Forelimb muscle (tissue), 1 donor: ENCODE results near the gene CES4A. TPM values are rescaled to one million over a fixed set of nuclear protein-coding genes. Genes with fewer than 3 reads are reported as not detected.
"Not testable (repeated sequence)": the region's sequence is repeated elsewhere in the genome, so short reads cannot be mapped to it uniquely, and the experiment has no call there.

Experiments
- DNase-seq: peaks from one replicate; pipeline ENCODE4 v3.0.0-alpha.2; 2013; ENCODE audit warnings: low read depth
- polyA plus RNA-seq: library from polyadenylated mRNA; unstranded; fragments of 120-200 nt; gene quantifications from one replicate; pipeline ENCODE4 v1.2.1, GENCODE V29; 2013; ENCODE audit not compliant: insufficient read length

CES4A gene
- polyA plus RNA-seq, 1 donor: 3.4 TPM

GRCh38 chr16:66984892-66985311 lies 3.5 kb upstream of the CES4A start:
- DNase-seq: no peak

GRCh38 chr16:66986559-66986958 lies 1.8 kb upstream of the CES4A start:
- DNase-seq: no peak

- no peak for DNase-seq
Measured at GRCh38 chr16:66991545-66992077, 3.2 kb downstream of the CES4A start.

- DNase-seq: not testable (repeated sequence)
Measured at GRCh38 chr16:66993558-66993957, 5.2 kb downstream of the CES4A start.

GRCh38 chr16:66996324-66996982 lies 8.1 kb downstream of the CES4A start:
- DNase-seq: no peak

- DNase-seq: no peak
Measured at GRCh38 chr16:66996983-66997358, 8.6 kb downstream of the CES4A start.

GRCh38 chr16:67000384-67001351 lies 12.3 kb downstream of the CES4A start:
- no peak for DNase-seq

GRCh38 chr16:67001726-67002125 lies 13.3 kb downstream of the CES4A start:
- no peak for DNase-seq

GRCh38 chr16:67006930-67007658 lies 18.7 kb downstream of the CES4A start:
- DNase-seq: no peak

- DNase-seq: no peak
Measured at GRCh38 chr16:67009158-67009557, 20.8 kb downstream of the CES4A start.

GRCh38 chr16:67011274-67011673 lies 22.9 kb downstream of the CES4A start:
- no peak for DNase-seq

GRCh38 chr16:67013233-67013822 lies 24.9 kb downstream of the CES4A start:
- DNase-seq: no peak

- DNase-seq: no peak
Measured at GRCh38 chr16:67013823-67014633, 25.6 kb downstream of the CES4A start.

- no peak for DNase-seq
Measured at GRCh38 chr16:67014634-67015312, 26.4 kb downstream of the CES4A start.

- no peak for DNase-seq
Measured at GRCh38 chr16:67015313-67015731, 26.9 kb downstream of the CES4A start.

- DNase-seq: no peak
Measured at GRCh38 chr16:67016143-67016542, 27.8 kb downstream of the CES4A start.

- no peak for DNase-seq
Measured at GRCh38 chr16:67016681-67017420, 28.5 kb downstream of the CES4A start.

GRCh38 chr16:67017421-67017750 lies 29.0 kb downstream of the CES4A start:
- DNase-seq: no peak

GRCh38 chr16:67017810-67018488 lies 29.6 kb downstream of the CES4A start:
- DNase-seq: no peak
